K562 (cell line): ENCODE data around the gene ZBTB8A. TPM values are rescaled to one million over a fixed set of nuclear protein-coding genes. Genes with fewer than 3 reads are reported as not detected.

Experiments
- ARID2 ChIP-seq: fragments of 450-650 bp; IDR thresholded peaks from 2 replicates; pipeline ENCODE4 v1.6.1; 2017; ENCODE audit warnings: antibody characterized with exemption, mild to moderate bottlenecking
- CBFA2T2 ChIP-seq: fragments of 450-650 bp; conservative IDR thresholded peaks from 2 replicates; pipeline ENCODE4 v1.6.1; 2017; ENCODE audit warnings: mild to moderate bottlenecking
- CC2D1A ChIP-seq: fragments of 450-650 bp; IDR thresholded peaks from 2 replicates; pipeline ENCODE4 v1.6.1; 2017; ENCODE audit warnings: mild to moderate bottlenecking
- ETV6 ChIP-seq, 3 experiments: fragments of 150-350 bp in 1 of 3; sonication (generic) in 1 of 3; formaldehyde crosslinking in 1 of 3; IDR thresholded peaks; 2 replicates each; pipeline versions ENCODE4 v1.6.1 to v1.8.0; 2014 to 2022; ENCODE audit warnings: borderline replicate concordance in 2 of 3, low read depth in 2 of 3, antibody characterized with exemption in 1 of 3, low read length in 1 of 3, mild to moderate bottlenecking in 1 of 3, missing genetic modification reagents in 1 of 3
- HDAC3 ChIP-seq: fragments of 450-650 bp; IDR thresholded peaks from 2 replicates; pipeline ENCODE4 v1.6.1; 2018; ENCODE audit warnings: borderline replicate concordance, mild to moderate bottlenecking, moderate library complexity; ENCODE audit not compliant: partially characterized antibody
- HIVEP1 ChIP-seq: fragments of 250-450 bp; sonication (Bioruptor Pico); IDR thresholded peaks from 2 replicates; pipeline ENCODE4 v1.4.0; 2020; ENCODE audit warnings: mild to moderate bottlenecking
- HMG20B ChIP-seq: fragments of 250-450 bp; sonication (Bioruptor Pico); IDR thresholded peaks from 2 replicates; pipeline ENCODE4 v1.5.0; 2021; ENCODE audit warnings: mild to moderate bottlenecking
- HNRNPL ChIP-seq: fragments of 200-400 bp; formaldehyde crosslinking; IDR thresholded peaks from 2 replicates; pipeline ENCODE4 v1.6.1; 2017; ENCODE audit warnings: low read depth, mild to moderate bottlenecking, low read length
- ILF3 ChIP-seq: fragments of 450-650 bp; IDR thresholded peaks from 2 replicates; pipeline ENCODE4 v1.6.1; 2018; ENCODE audit warnings: antibody characterized with exemption, mild to moderate bottlenecking, moderate library complexity, borderline replicate concordance
- KLF16 ChIP-seq: IDR thresholded peaks from 2 replicates; pipeline ENCODE4 v1.6.1; 2016; ENCODE audit warnings: antibody characterized with exemption
- MAFG ChIP-seq: fragments of 450-650 bp; conservative IDR thresholded peaks from 2 replicates; pipeline ENCODE4 v1.6.1; 2016; ENCODE audit warnings: missing genetic modification characterization, missing compliant biosample characterization
- MEF2D ChIP-seq: conservative IDR thresholded peaks from 2 replicates; pipeline ENCODE4 v1.6.1; 2016; ENCODE audit warnings: low read depth, missing genetic modification characterization, missing compliant biosample characterization
- NCOA1 ChIP-seq: fragments of 450-650 bp; IDR thresholded peaks from 2 replicates; pipeline ENCODE4 v1.6.1; 2016; ENCODE audit warnings: low read depth
- NELFE ChIP-seq: IDR thresholded peaks from 2 replicates; pipeline ENCODE4 v1.6.1; 2011; ENCODE audit warnings: mild to moderate bottlenecking; ENCODE audit not compliant: insufficient read depth, insufficient read length
- NFE2 ChIP-seq: IDR thresholded peaks from 2 replicates; pipeline ENCODE4 v1.6.1; 2014; ENCODE audit warnings: antibody characterized with exemption, low read depth
- NR2C2 ChIP-seq, 2 experiments: fragments of 200-800 bp in 1 of 2; sonication (Bioruptor generic) in 1 of 2; sonication (generic) in 1 of 2; formaldehyde crosslinking in 1 of 2; IDR thresholded peaks; 2 replicates each; pipeline versions ENCODE4 v1.6.1 to v1.8.0; 2016 to 2022; ENCODE audit warnings: mild to moderate bottlenecking in 1 of 2, missing compliant biosample characterization in 1 of 2, missing genetic modification characterization in 1 of 2, missing genetic modification reagents in 1 of 2
- RFX7 ChIP-seq: fragments of 250-450 bp; sonication (Bioruptor Pico); IDR thresholded peaks from 2 replicates; pipeline ENCODE4 v1.5.1; 2021; ENCODE audit warnings: mild to moderate bottlenecking
- SIN3B ChIP-seq: fragments of 450-650 bp; IDR thresholded peaks from 2 replicates; pipeline ENCODE4 v1.6.1; 2017; ENCODE audit warnings: low read depth, mild to moderate bottlenecking, moderate library complexity
- ZKSCAN1 ChIP-seq: fragments of 150-350 bp; IDR thresholded peaks from 2 replicates; pipeline ENCODE4 v1.6.1; 2016; ENCODE audit warnings: low read depth, low read length
- ZNF143 ChIP-seq: sonication (generic); formaldehyde crosslinking; IDR thresholded peaks from 2 replicates; pipeline ENCODE4 v1.9.0; 2022; ENCODE audit warnings: mild to moderate bottlenecking, missing genetic modification reagents
- ZNF224 ChIP-seq: sonication (generic); formaldehyde crosslinking; IDR thresholded peaks from 2 replicates; pipeline ENCODE4 v1.8.0; 2022; ENCODE audit warnings: mild to moderate bottlenecking, missing genetic modification reagents
- ZNF57 ChIP-seq: fragments of 450-650 bp; formaldehyde crosslinking; IDR thresholded peaks from 2 replicates; pipeline ENCODE4 v1.4.0; 2020; ENCODE audit warnings: mild to moderate bottlenecking, moderate library complexity
- ZNF707 ChIP-seq: fragments of 250-450 bp; sonication (Bioruptor Pico); conservative IDR thresholded peaks from 2 replicates; pipeline ENCODE4 v1.8.0; 2022; ENCODE audit warnings: inconsistent platforms, mild to moderate bottlenecking, moderate library complexity
- polyA plus RNA-seq, 8 experiments: library from polyadenylated mRNA; depleted of rRNA in 4 of 8; stranded (reverse) in 5 of 8; unstranded in 3 of 8; fragments of >200 nt; fragmentation: Nextera tagmentation in 2 of 8; fragmentation: Illumina TruSeq in 1 of 8; extraction: Ambion mirVana in 2 of 8; extraction: Trizol in 1 of 8; gene quantifications; 2 replicates each; pipeline versions ENCODE4 v1.2.1 to v1.2.3, GENCODE V29; 2011 to 2014; ENCODE audit warnings: inconsistent platforms in 1 of 8, missing spikeins in 1 of 8
- total RNA-seq, 7 experiments: library from RNA; depleted of rRNA in 6 of 7; stranded (reverse); fragments of >200 nt in 6 of 7; fragmentation: Illumina TruSeq in 2 of 7; extraction: Trizol in 2 of 7; gene quantifications; 2 replicates each; pipeline versions ENCODE4 v1.2.1 to v1.2.3, GENCODE V29; 2011 to 2021; ENCODE audit warnings: low replicate concordance in 1 of 7
- TF ChIP-seq, protein P1 (sequence below): IDR thresholded peaks from 3 replicates; pipeline ENCODE4 v1.6.1; 2011; ENCODE audit warnings: borderline replicate concordance, mild to moderate bottlenecking; ENCODE audit not compliant: insufficient read length, insufficient read depth
- TF ChIP-seq, protein P2 (sequence below): fragments of 450-650 bp; conservative IDR thresholded peaks from 2 replicates; pipeline ENCODE4 v1.6.1; 2016; ENCODE audit warnings: missing genetic modification characterization, low read depth, mild to moderate bottlenecking, missing compliant biosample characterization, moderate library complexity
- TF ChIP-seq, protein P3 (sequence below): fragments of 450-650 bp; formaldehyde crosslinking; IDR thresholded peaks from 2 replicates; pipeline ENCODE4 v1.4.0; 2020; ENCODE audit warnings: mild to moderate bottlenecking, moderate library complexity

Gene ZBTB8A
- total and polyA plus RNA-seq, 9 of the 15 experiments (the other 6 are each of a cell fraction or from before 2014, with no cell fraction given) = 0.01 to 0.64 (median 0.09) TPM

DNA sequence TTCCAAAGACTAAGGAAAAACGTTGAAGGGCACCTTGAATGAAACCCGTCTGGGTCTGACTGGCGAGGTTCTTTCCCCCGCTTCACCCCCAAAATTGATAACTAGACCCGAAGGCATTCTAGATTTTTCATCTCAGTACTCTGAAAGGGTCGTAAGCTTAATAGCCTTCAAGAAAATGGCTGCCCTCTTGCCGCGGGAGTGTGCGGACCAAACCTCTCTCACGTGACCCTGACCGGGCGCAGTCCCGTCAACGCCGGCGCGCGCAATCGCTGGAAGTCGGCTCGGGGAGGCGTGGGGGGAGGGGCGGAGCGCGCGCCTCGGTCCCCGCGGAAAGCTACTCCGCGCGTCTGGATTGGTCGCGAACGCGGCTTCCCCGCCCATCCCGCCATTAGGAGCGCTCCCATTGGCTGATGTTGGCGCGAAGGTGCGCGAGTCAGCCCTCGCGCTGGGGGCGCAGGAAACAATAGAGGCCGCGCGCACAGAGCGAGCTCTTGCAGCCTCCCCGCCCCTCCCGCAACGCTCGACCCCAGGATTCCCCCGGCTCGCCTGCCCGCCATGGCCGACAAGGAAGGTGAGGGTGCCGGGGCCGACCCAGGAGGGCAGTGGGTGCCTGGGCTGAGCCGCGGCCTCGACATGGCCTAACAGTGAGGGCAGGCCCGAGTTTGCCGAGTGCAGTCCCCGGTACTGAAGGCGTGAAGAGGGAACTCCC lies 111.7 kb downstream of the ZBTB8A start, which contains the start of gene RBBP4 (continued):
- TF ChIP-seq HDAC3 (peak; percentile 53), RFX7 (CRISPR knock-in tag) (peak; percentile 85), CC2D1A (no peak), ZNF224 (CRISPR knock-in tag) (peak; percentile 56; the same call in 1 of the 2 replicates), HNRNPL (0 out of 2 replicates have a peak, but pooled peaks have one; percentile 58), MAFG (tag) (peak; percentile 53), ZKSCAN1 (no peak; the same call in 1 of the 2 replicates), ZNF143 (CRISPR knock-in tag) (no peak; the same call in none of the 2 replicates), NELFE (no peak), NR2C2 (CRISPR knock-in tag; IDR thresholded peaks at IDR 0.05) (peak; percentile 19), NR2C2 (tag; IDR thresholded peaks at IDR 0.05) (peak; percentile 93), ILF3 (no peak), ZNF707 (CRISPR knock-in tag) (peak; percentile 90), KLF16 (no peak), HMG20B (CRISPR knock-in tag) (no peak), HIVEP1 (CRISPR knock-in tag) (peak; percentile 97), ARID2 (0 out of 2 replicates have a peak, but pooled peaks have one; percentile 7), ETV6 (IDR thresholded peaks at IDR 0.05; ENCODE audit: borderline replicate concordance in 1 of 2, low read depth in 2 of 2, low read length in 1 of 2) (peak in 1 of 2 experiments; percentile 45; a peak in 1 of 4 replicates), ETV6 (CRISPR knock-in tag; IDR thresholded peaks at IDR 0.05; ENCODE audit: borderline replicate concordance) (peak; percentile 64), SIN3B (peak; percentile 77), MEF2D (tag) (peak; percentile 97), CBFA2T2 (peak; percentile 60), NCOA1 (no peak), ZNF57 (CRISPR knock-in tag) (peak; percentile 92), NFE2 (no peak)
- TF ChIP-seq, protein P1, sequence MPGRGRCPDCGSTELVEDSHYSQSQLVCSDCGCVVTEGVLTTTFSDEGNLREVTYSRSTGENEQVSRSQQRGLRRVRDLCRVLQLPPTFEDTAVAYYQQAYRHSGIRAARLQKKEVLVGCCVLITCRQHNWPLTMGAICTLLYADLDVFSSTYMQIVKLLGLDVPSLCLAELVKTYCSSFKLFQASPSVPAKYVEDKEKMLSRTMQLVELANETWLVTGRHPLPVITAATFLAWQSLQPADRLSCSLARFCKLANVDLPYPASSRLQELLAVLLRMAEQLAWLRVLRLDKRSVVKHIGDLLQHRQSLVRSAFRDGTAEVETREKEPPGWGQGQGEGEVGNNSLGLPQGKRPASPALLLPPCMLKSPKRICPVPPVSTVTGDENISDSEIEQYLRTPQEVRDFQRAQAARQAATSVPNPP = no peak
- TF ChIP-seq, protein P2, sequence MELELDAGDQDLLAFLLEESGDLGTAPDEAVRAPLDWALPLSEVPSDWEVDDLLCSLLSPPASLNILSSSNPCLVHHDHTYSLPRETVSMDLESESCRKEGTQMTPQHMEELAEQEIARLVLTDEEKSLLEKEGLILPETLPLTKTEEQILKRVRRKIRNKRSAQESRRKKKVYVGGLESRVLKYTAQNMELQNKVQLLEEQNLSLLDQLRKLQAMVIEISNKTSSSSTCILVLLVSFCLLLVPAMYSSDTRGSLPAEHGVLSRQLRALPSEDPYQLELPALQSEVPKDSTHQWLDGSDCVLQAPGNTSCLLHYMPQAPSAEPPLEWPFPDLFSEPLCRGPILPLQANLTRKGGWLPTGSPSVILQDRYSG = peak; percentile 99
- TF ChIP-seq, protein P3, sequence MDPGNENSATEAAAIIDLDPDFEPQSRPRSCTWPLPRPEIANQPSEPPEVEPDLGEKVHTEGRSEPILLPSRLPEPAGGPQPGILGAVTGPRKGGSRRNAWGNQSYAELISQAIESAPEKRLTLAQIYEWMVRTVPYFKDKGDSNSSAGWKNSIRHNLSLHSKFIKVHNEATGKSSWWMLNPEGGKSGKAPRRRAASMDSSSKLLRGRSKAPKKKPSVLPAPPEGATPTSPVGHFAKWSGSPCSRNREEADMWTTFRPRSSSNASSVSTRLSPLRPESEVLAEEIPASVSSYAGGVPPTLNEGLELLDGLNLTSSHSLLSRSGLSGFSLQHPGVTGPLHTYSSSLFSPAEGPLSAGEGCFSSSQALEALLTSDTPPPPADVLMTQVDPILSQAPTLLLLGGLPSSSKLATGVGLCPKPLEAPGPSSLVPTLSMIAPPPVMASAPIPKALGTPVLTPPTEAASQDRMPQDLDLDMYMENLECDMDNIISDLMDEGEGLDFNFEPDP = peak; percentile 90
